K562 (cell line): Measurements from ENCODE around the gene CAMSAP3.

Experiments used
- KLF16 ChIP-seq: IDR thresholded peaks from 2 replicates; pipeline ENCODE4 v1.6.1; 2016; ENCODE audit warnings: antibody characterized with exemption
- NFYB ChIP-seq: IDR thresholded peaks from 2 replicates; pipeline ENCODE4 v1.6.1; 2011; ENCODE audit warnings: mild to moderate bottlenecking, moderate library complexity; ENCODE audit not compliant: insufficient read length; ENCODE audit errors: extremely low read depth

GRCh38 chr19:7600721-7601120 lies 5.1 kb downstream of the CAMSAP3 start:
- no peak for TF ChIP-seq KLF16
- no peak for TF ChIP-seq NFYB
